Right lobe of liver (tissue), 6 donors: Measurements from ENCODE around the gene ERVH48-1. TPM values are rescaled to one million over a fixed set of nuclear protein-coding genes. Genes with fewer than 3 reads are reported as not detected.
"Not testable (repeated sequence)": the region's sequence is repeated elsewhere in the genome, so short reads cannot be mapped to it uniquely, and the experiment has no call there.

Experiments used
- ATAC-seq, 4 donors: fragments of 200-7000 bp; cut with Tn5 transposase; one replicate each; pipeline ENCODE4 v1.9.1; 2020; ENCODE audit warnings: mild to moderate bottlenecking in 4 of 4, moderate library complexity in 4 of 4
- DNase-seq, 3 donors: peaks; one replicate each; pipeline ENCODE4 v3.0.0-alpha.2; 2020
- H3K27ac ChIP-seq, 3 donors: fragments of 200-600 bp; one replicate each; pipeline ENCODE4 v1.8.0; 2022
- H3K27me3 ChIP-seq, 2 donors: fragments of 200-600 bp; one replicate each; pipeline ENCODE4 v1.8.0; 2022
- H3K36me3 ChIP-seq, 4 donors: fragments of 200-600 bp; sonication (generic) in 1 of 4; one replicate each; pipeline versions ENCODE4 v1.5.1 to v1.8.0; 2017 to 2022; ENCODE audit warnings: control low read depth in 1 of 4
- H3K4me1 ChIP-seq, 4 donors: fragments of 200-600 bp; sonication (generic) in 1 of 4; one replicate each; pipeline versions ENCODE4 v1.5.1 to v1.8.0; 2017 to 2022; ENCODE audit warnings: control low read depth in 1 of 4
- H3K4me3 ChIP-seq, 3 donors: fragments of 200-600 bp; one replicate each; pipeline ENCODE4 v1.8.0; 2022
- H3K9me3 ChIP-seq, 4 donors: fragments of 200-600 bp; sonication (generic) in 1 of 4; one replicate each; pipeline versions ENCODE4 v1.5.1 to v1.8.0; 2017 to 2022; ENCODE audit warnings: control low read depth in 1 of 4
- POLR2A ChIP-seq: fragments of 450-650 bp; IDR thresholded peaks from one replicate; pipeline ENCODE4 v1.6.1; 2017; ENCODE audit warnings: antibody characterized with exemption, mild to moderate bottlenecking
- WGBS: methylation state at CpG from one replicate; pipeline ENCODE4 v1.1.6; 2018; ENCODE audit warnings: low coverage, low lambda C conversion rate; ENCODE audit not compliant: insufficient coverage; ENCODE audit errors: missing lambda C conversion rate; 5-methylcytosine and 5-hydroxymethylcytosine counted together
- intact Hi-C, 2 donors: fragments of 100-400 bp; cut with DNase I; formaldehyde crosslinking; loops; one replicate each; pipeline versions ENCODE4 v1.11.2 to v1.14.1; 2022
- total RNA-seq, 6 experiments: library from RNA; depleted of rRNA in 2 of 6; stranded (reverse); fragments of >200 nt in 2 of 6; fragmentation: NEBNext Ultra II Directional in 3 of 6; extraction: Animal tissue kit (Norgen Biotek cat#: 25700) in 3 of 6; gene quantifications; one replicate each; pipeline versions ENCODE4 v1.1.0 to v1.2.4, GENCODE V29; 2016 to 2023
- TF ChIP-seq, protein P1 (sequence below), 4 donors: fragments of 200-600 bp in 3 of 4; fragments of 450-650 bp in 1 of 4; IDR thresholded peaks; one replicate each; pipeline versions ENCODE4 v1.5.1 to v1.8.0; 2016 to 2022; ENCODE audit warnings: antibody characterized with exemption in 4 of 4, mild to moderate bottlenecking in 2 of 4
- donor health status: DM: no; HTN: yes; CAD: no.
- donor health status: DM: no; HTN: no; CAD: no.
- donor health status: DM: no; HTN: no; CAD: no.
- donor health status: DM: no; HTN: yes; CAD: no.
- donor health status: DM: no; HTN: yes; CAD: no.

ERVH48-1 gene
- total RNA-seq, 6 experiments from 2014 or later, result 0.09 to 0.10 TPM; not detected in 4

- Histone ChIP-seq H3K4me1 (peaks cover 0 to 12% (median 0%) of the 10 kb centered on the region in 4 donors), H3K27ac (no peak overlapping the region), H3K27me3 (no peaks in the 10 kb centered on the region), H3K9me3 (no peaks in the 10 kb centered on the region), H3K4me3 (no peak overlapping the region), H3K36me3 (no peaks in the 10 kb centered on the region)
- TF ChIP-seq, protein P1, sequence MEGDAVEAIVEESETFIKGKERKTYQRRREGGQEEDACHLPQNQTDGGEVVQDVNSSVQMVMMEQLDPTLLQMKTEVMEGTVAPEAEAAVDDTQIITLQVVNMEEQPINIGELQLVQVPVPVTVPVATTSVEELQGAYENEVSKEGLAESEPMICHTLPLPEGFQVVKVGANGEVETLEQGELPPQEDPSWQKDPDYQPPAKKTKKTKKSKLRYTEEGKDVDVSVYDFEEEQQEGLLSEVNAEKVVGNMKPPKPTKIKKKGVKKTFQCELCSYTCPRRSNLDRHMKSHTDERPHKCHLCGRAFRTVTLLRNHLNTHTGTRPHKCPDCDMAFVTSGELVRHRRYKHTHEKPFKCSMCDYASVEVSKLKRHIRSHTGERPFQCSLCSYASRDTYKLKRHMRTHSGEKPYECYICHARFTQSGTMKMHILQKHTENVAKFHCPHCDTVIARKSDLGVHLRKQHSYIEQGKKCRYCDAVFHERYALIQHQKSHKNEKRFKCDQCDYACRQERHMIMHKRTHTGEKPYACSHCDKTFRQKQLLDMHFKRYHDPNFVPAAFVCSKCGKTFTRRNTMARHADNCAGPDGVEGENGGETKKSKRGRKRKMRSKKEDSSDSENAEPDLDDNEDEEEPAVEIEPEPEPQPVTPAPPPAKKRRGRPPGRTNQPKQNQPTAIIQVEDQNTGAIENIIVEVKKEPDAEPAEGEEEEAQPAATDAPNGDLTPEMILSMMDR (IDR thresholded peaks at IDR 0.05), result no peak
- no peak for TF ChIP-seq POLR2A
- DNase-seq (no peak), ATAC-seq (no peak)
- 82% methylated on average over 6 of the region's 6 CpGs for WGBS
- intact Hi-C loops, result no loop called here
Measured at GRCh38 chr21:42942244-42942643, 16.8 kb upstream of the ERVH48-1 start.

DNA sequence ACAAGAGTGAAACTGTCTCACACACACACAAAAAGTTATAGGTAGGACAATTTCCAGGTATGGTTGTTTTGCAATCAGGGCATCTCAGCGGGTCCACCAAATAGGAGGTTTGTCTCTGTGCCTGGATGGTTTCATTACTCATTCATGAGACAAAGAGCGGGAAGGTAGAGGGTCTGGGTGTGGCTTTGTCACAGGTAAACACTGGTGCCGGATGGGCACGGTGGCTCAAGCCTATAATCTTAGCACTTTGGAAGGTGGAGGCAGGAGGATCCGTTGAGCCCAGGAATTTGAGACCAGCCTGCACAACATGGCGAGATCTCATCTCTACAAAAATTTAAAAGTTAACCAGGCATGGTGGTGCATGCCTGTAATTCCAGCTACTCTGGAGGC lies 16.3 kb upstream of the ERVH48-1 start:
- ATAC-seq (no peak), DNase-seq (no peak)
- no peak for TF ChIP-seq POLR2A
- TF ChIP-seq, protein P1 (IDR thresholded peaks at IDR 0.05), result no peak
- no peak overlapping the region for H3K27ac ChIP-seq
- no peaks in the 10 kb centered on the region for H3K9me3 ChIP-seq
- 90% methylated on average over 4 of the region's 6 CpGs for WGBS
- H3K4me3 ChIP-seq, result no peak overlapping the region
- no peaks in the 10 kb centered on the region for H3K27me3 ChIP-seq
- intact Hi-C loops, result no loop called here
- no peaks in the 10 kb centered on the region for H3K36me3 ChIP-seq
- peaks cover 0 to 12% (median 0%) of the 10 kb centered on the region in 4 donors for H3K4me1 ChIP-seq

GRCh38 chr21:42939582-42940413 lies 14.4 kb upstream of the ERVH48-1 start:
- Histone ChIP-seq H3K9me3 (no peaks in the 10 kb centered on the region), H3K4me3 (no peak overlapping the region), H3K27ac (no peak overlapping the region), H3K36me3 (no peaks in the 10 kb centered on the region), H3K4me1 (peaks cover 0 to 12% (median 0%) of the 10 kb centered on the region in 4 donors), H3K27me3 (no peaks in the 10 kb centered on the region)
- intact Hi-C loops, result no loop called here
- DNase-seq (peak in 1 of 3 donors; percentile 82), ATAC-seq (peak; percentile 95 to 98 (median 97))
- 42% methylated on average over 16 of the region's 16 CpGs for WGBS
- TF ChIP-seq, protein P1 (IDR thresholded peaks at IDR 0.05), result no peak
- TF ChIP-seq POLR2A, result no peak

DNA sequence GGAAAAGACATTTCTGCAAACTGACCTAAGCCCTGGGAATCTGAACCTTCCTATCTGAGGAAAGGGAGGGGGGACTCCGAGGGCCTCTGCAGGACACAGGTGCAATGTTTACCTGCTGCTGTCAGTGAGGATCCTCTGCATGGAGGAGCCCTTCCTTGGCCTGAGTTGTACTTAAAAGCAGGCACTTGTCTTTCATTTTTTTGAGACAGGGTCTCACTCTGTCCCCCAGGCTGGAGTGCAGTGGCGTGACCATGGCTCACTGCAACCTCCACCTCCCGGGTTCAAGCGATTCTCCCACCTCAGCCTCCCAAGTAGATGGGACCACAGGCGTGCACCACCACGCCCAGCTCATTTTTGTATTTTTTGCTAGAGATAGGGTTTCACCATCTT lies 13.2 kb upstream of the ERVH48-1 start:
- H3K4me3 ChIP-seq, H3K27ac ChIP-seq, ATAC-seq, H3K9me3 ChIP-seq, DNase-seq, H3K36me3 ChIP-seq, H3K27me3 ChIP-seq, intact Hi-C loops: not testable (repeated sequence)
- 73% methylated on average over 3 of the region's 6 CpGs for WGBS
- H3K4me1 ChIP-seq, result peaks cover 0 to 20% (median 3%) of the 10 kb centered on the region in 4 donors

- intact Hi-C loops, result no loop called here
- Histone ChIP-seq H3K27me3 (no peaks in the 10 kb centered on the region), H3K9me3 (no peaks in the 10 kb centered on the region), H3K27ac (no peak overlapping the region), H3K4me3 (no peak overlapping the region), H3K36me3 (no peaks in the 10 kb centered on the region), H3K4me1 (peaks cover 0 to 24% (median 6%) of the 10 kb centered on the region in 4 donors)
- no peak for ATAC-seq
- 86% methylated on average over 15 of the region's 21 CpGs for WGBS
- TF ChIP-seq, protein P1 (IDR thresholded peaks at IDR 0.05), result no peak
- TF ChIP-seq POLR2A, result no peak
- DNase-seq, result peak in 1 of 3 donors; percentile 10
Measured at GRCh38 chr21:42937960-42938605, 12.7 kb upstream of the ERVH48-1 start.

- ATAC-seq, DNase-seq, intact Hi-C loops, H3K27me3 ChIP-seq, H3K27ac ChIP-seq, H3K9me3 ChIP-seq, H3K4me3 ChIP-seq, H3K36me3 ChIP-seq: not testable (repeated sequence)
- 72% methylated on average over 16 of the region's 16 CpGs for WGBS
- H3K4me1 ChIP-seq, result peaks cover 0 to 32% (median 6%) of the 10 kb centered on the region in 4 donors
Measured at GRCh38 chr21:42937034-42937940, 11.9 kb upstream of the ERVH48-1 start.
